ENCODE measurements around the gene SPDL1. TPM values are rescaled to one million over a fixed set of nuclear protein-coding genes. Genes with fewer than 3 reads are reported as not detected.

SPDL1 gene
- total and polyA plus RNA-seq, 4 donors: 3.9 to 6.4 (median 5.0) TPM

GRCh38 chr5:169563369-169563768, 20.2 kb upstream of the SPDL1 start:
- H3K36me3 ChIP-seq (ENCODE audit: control insufficient read depth in 1 of 2, insufficient read depth in 2 of 2, low read length in 1 of 2): no peaks in the 10 kb centered on the region
- H3K4me3 ChIP-seq (ENCODE audit: low read length in 2 of 2): no peak overlapping the region
- no peak for DNase-seq
- H3K27me3 ChIP-seq (ENCODE audit: control insufficient read depth in 1 of 2, insufficient read depth in 2 of 2, low read length in 1 of 2): no peaks in the 10 kb centered on the region
- no peaks in the 10 kb centered on the region for H3K4me1 ChIP-seq (ENCODE audit: control insufficient read depth in 1 of 2, insufficient read depth in 2 of 2, low read length in 2 of 2)
- no peak for ATAC-seq (ENCODE audit: low FRiP score)
- 17 to 28% methylated on average over 1 of the region's 1 CpG for WGBS, 2 donors
- peaks cover 2% of the 10 kb centered on the region for H3K9me3 ChIP-seq (ENCODE audit: control insufficient read depth, low read length)
- no peak overlapping the region for H3K27ac ChIP-seq (ENCODE audit: low read depth in 1 of 2, low read length in 2 of 2)
- intact Hi-C loops (cut with DNase I): no loop called here

- 3 to 10% methylated on average over 1 of the region's 1 CpG for WGBS, 2 donors
- H3K27ac ChIP-seq (ENCODE audit: low read depth in 1 of 2, low read length in 2 of 2): no peak overlapping the region
- H3K36me3 ChIP-seq (ENCODE audit: control insufficient read depth in 1 of 2, insufficient read depth in 2 of 2, low read length in 1 of 2): no peaks in the 10 kb centered on the region
- intact Hi-C loops (cut with DNase I): no loop called here
- ATAC-seq (ENCODE audit: low FRiP score) (no peak), DNase-seq (no peak)
- H3K4me3 ChIP-seq (ENCODE audit: low read length in 2 of 2): no peak overlapping the region
- peaks cover 0 to 2% of the 10 kb centered on the region in 2 donors for H3K27me3 ChIP-seq (ENCODE audit: control insufficient read depth in 1 of 2, insufficient read depth in 2 of 2, low read length in 1 of 2)
- H3K9me3 ChIP-seq (ENCODE audit: control insufficient read depth, low read length): peaks cover 1% of the 10 kb centered on the region
- no peaks in the 10 kb centered on the region for H3K4me1 ChIP-seq (ENCODE audit: control insufficient read depth in 1 of 2, insufficient read depth in 2 of 2, low read length in 2 of 2)
Measured at GRCh38 chr5:169566202-169566601, 17.4 kb upstream of the SPDL1 start.

GRCh38 chr5:169567079-169567478, 16.5 kb upstream of the SPDL1 start:
- peaks cover 1% of the 10 kb centered on the region for H3K9me3 ChIP-seq (ENCODE audit: control insufficient read depth, low read length)
- no peak overlapping the region for H3K4me3 ChIP-seq (ENCODE audit: low read length in 2 of 2)
- ATAC-seq (ENCODE audit: low FRiP score): no peak
- intact Hi-C loops (cut with DNase I): no loop called here
- WGBS, 2 donors: 41 to 49% methylated on average over 2 of the region's 2 CpGs
- H3K36me3 ChIP-seq (ENCODE audit: control insufficient read depth in 1 of 2, insufficient read depth in 2 of 2, low read length in 1 of 2): no peaks in the 10 kb centered on the region
- no peaks in the 10 kb centered on the region for H3K4me1 ChIP-seq (ENCODE audit: control insufficient read depth in 1 of 2, insufficient read depth in 2 of 2, low read length in 2 of 2)
- H3K27ac ChIP-seq (ENCODE audit: low read depth in 1 of 2, low read length in 2 of 2): no peak overlapping the region
- DNase-seq: no peak
- peaks cover 0 to 2% of the 10 kb centered on the region in 2 donors for H3K27me3 ChIP-seq (ENCODE audit: control insufficient read depth in 1 of 2, insufficient read depth in 2 of 2, low read length in 1 of 2)

DNA sequence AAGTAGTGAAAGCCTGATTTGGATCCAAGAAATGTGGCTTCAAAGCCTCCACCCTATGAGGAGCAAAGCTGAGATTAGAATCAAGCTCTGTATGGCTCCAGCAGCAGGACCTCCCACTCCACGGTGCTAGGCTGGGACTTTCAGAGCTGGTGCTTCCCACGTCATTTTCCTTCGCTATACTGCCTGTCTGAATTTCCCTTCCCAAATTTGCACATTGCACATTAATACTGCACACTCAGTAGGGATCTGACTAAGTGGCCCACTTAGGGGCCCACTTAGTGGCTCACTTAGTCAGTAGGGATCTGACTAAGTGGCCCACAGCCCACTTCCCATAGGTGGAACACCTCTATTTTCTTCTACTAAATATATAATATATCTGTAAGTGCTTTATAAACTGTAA, 14.1 kb upstream of the SPDL1 start:
- H3K27ac ChIP-seq (ENCODE audit: low read depth in 1 of 2, low read length in 2 of 2): no peak overlapping the region
- no peaks in the 10 kb centered on the region for H3K4me1 ChIP-seq (ENCODE audit: control insufficient read depth in 1 of 2, insufficient read depth in 2 of 2, low read length in 2 of 2)
- H3K4me3 ChIP-seq (ENCODE audit: low read length in 2 of 2): no peak overlapping the region
- H3K9me3 ChIP-seq (ENCODE audit: control insufficient read depth, low read length): no peaks in the 10 kb centered on the region
- DNase-seq (no peak), ATAC-seq (ENCODE audit: low FRiP score) (no peak)
- WGBS, 2 donors: 77 to 78% methylated on average over 3 of the region's 3 CpGs
- H3K27me3 ChIP-seq (ENCODE audit: control insufficient read depth in 1 of 2, insufficient read depth in 2 of 2, low read length in 1 of 2): peaks cover 0 to 2% of the 10 kb centered on the region in 2 donors
- no peaks in the 10 kb centered on the region for H3K36me3 ChIP-seq (ENCODE audit: control insufficient read depth in 1 of 2, insufficient read depth in 2 of 2, low read length in 1 of 2)
- intact Hi-C loops (cut with DNase I): no loop called here

DNA sequence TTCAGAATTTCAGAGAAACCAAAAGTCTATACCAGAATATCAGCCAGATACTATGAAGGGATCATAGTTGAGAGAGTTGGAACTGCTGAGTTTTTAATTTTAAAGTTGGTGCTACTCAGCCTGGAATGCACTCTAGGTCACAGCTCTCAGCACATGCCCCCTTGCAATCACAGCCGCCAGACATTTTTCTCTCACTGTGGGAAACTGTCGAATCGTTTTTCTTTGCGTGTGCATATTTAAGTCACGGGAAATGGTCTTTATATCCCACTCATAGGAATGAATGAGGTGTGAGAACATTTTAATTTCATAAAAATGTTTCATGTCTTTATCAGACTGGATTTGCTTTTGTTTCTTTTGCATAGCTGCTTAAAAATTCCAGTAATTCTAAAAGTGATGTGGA, 12.2 kb upstream of the SPDL1 start:
- intact Hi-C loops (cut with DNase I): loop anchor here in 1 of 2 donors (10.0 kb wide), 1 partner anchor 887 kb away; no protein-coding TSS in a partner anchor
- H3K9me3 ChIP-seq (ENCODE audit: control insufficient read depth, low read length): no peaks in the 10 kb centered on the region
- H3K4me3 ChIP-seq (ENCODE audit: low read length in 2 of 2): no peak overlapping the region
- 3 to 13% methylated on average over 5 of the region's 5 CpGs for WGBS, 2 donors
- no peaks in the 10 kb centered on the region for H3K36me3 ChIP-seq (ENCODE audit: control insufficient read depth in 1 of 2, insufficient read depth in 2 of 2, low read length in 1 of 2)
- H3K4me1 ChIP-seq (ENCODE audit: control insufficient read depth in 1 of 2, insufficient read depth in 2 of 2, low read length in 2 of 2): no peaks in the 10 kb centered on the region
- DNase-seq (no peak), ATAC-seq (ENCODE audit: low FRiP score) (no peak)
- H3K27me3 ChIP-seq (ENCODE audit: control insufficient read depth in 1 of 2, insufficient read depth in 2 of 2, low read length in 1 of 2): peaks cover 0 to 2% of the 10 kb centered on the region in 2 donors
- H3K27ac ChIP-seq (ENCODE audit: low read depth in 1 of 2, low read length in 2 of 2): no peak overlapping the region

- no peak overlapping the region for H3K27ac ChIP-seq (ENCODE audit: low read depth in 1 of 2, low read length in 2 of 2)
- peaks cover 0 to 2% of the 10 kb centered on the region in 2 donors for H3K27me3 ChIP-seq (ENCODE audit: control insufficient read depth in 1 of 2, insufficient read depth in 2 of 2, low read length in 1 of 2)
- H3K9me3 ChIP-seq (ENCODE audit: control insufficient read depth, low read length): no peaks in the 10 kb centered on the region
- intact Hi-C loops (cut with DNase I): loop anchor here in 1 of 2 donors (10.0 kb wide), 1 partner anchor 889 kb away; no protein-coding TSS in a partner anchor
- DNase-seq (no peak), ATAC-seq (ENCODE audit: low FRiP score) (no peak)
- WGBS, 2 donors: 50 to 60% methylated on average over 5 of the region's 5 CpGs
- no peaks in the 10 kb centered on the region for H3K36me3 ChIP-seq (ENCODE audit: control insufficient read depth in 1 of 2, insufficient read depth in 2 of 2, low read length in 1 of 2)
- no peaks in the 10 kb centered on the region for H3K4me1 ChIP-seq (ENCODE audit: control insufficient read depth in 1 of 2, insufficient read depth in 2 of 2, low read length in 2 of 2)
- no peak overlapping the region for H3K4me3 ChIP-seq (ENCODE audit: low read length in 2 of 2)
Measured at GRCh38 chr5:169574134-169574646, 9.4 kb upstream of the SPDL1 start.

- ATAC-seq (ENCODE audit: low FRiP score) (peak; percentile 31), DNase-seq (no peak)
- Histone ChIP-seq H3K27ac (ENCODE audit: low read depth in 1 of 2, low read length in 2 of 2) (no peak overlapping the region), H3K4me1 (ENCODE audit: control insufficient read depth in 1 of 2, insufficient read depth in 2 of 2, low read length in 2 of 2) (no peaks in the 10 kb centered on the region), H3K4me3 (ENCODE audit: low read length in 2 of 2) (no peak overlapping the region), H3K36me3 (ENCODE audit: control insufficient read depth in 1 of 2, insufficient read depth in 2 of 2, low read length in 1 of 2) (no peaks in the 10 kb centered on the region), H3K9me3 (ENCODE audit: control insufficient read depth, low read length) (no peaks in the 10 kb centered on the region), H3K27me3 (ENCODE audit: control insufficient read depth in 1 of 2, insufficient read depth in 2 of 2, low read length in 1 of 2) (no peaks in the 10 kb centered on the region)
- intact Hi-C loops (cut with DNase I): loop anchor here in 1 of 2 donors (10.0 kb wide), 1 partner anchor 891 kb away; no protein-coding TSS in a partner anchor
- whole genome bisulfite sequencing, 2 donors: 25 to 26% methylated on average over 3 of the region's 3 CpGs
Measured at GRCh38 chr5:169576181-169576598, 7.4 kb upstream of the SPDL1 start.

DNA sequence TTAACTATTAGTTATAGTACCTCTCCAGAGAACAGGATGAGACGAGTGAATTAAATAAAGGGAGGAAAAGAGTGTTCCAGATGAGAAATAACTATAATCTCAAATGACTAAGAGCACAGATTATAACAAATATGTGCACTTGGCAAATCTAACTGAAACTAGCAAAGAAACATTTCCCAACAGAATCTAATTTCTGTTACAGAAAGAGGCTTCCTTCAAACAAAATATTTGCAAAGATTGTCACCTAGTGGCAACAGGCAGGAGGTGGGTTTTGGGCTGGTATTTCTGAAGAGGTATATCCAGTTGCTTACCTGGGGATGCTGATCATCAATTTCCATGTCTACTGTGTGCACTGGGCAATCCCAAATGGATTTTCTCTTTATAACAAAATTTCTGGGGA, 5.6 kb upstream of the SPDL1 start:
- Histone ChIP-seq H3K27ac (ENCODE audit: low read depth in 1 of 2, low read length in 2 of 2) (no peak overlapping the region), H3K36me3 (ENCODE audit: control insufficient read depth in 1 of 2, insufficient read depth in 2 of 2, low read length in 1 of 2) (no peaks in the 10 kb centered on the region), H3K27me3 (ENCODE audit: control insufficient read depth in 1 of 2, insufficient read depth in 2 of 2, low read length in 1 of 2) (no peaks in the 10 kb centered on the region), H3K9me3 (ENCODE audit: control insufficient read depth, low read length) (no peaks in the 10 kb centered on the region), H3K4me3 (ENCODE audit: low read length in 2 of 2) (no peak overlapping the region), H3K4me1 (ENCODE audit: control insufficient read depth in 1 of 2, insufficient read depth in 2 of 2, low read length in 2 of 2) (peaks cover 0 to 2% of the 10 kb centered on the region in 2 donors)
- ATAC-seq (ENCODE audit: low FRiP score): no peak
- intact Hi-C loops (cut with DNase I): loop anchor here in 1 of 2 donors (10.0 kb wide), 1 partner anchor 893 kb away; no protein-coding TSS in a partner anchor
- WGBS, 2 donors: 3 to 6% methylated on average over 1 of the region's 1 CpG
- DNase-seq: no peak

DNA sequence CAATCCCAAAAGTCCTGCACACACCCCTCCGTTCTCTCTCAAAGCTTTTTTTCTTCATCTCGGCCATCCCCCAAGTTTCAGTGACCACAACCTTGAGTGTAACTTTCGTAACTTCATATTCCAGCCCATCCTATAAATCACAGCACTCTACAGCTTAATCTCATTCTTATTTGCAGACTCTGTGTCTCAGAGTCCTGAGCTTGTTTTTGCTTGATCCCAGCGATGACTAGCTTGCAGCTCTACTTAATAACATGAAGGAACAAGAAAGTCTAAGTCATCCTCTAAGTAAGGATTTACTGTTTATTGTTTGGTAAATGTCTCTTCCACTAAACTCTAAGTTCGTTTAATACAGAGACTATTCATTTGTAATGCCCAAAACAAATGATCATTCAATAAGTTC, 2.6 kb upstream of the SPDL1 start:
- Histone ChIP-seq H3K4me3 (ENCODE audit: low read length in 2 of 2) (no peak overlapping the region), H3K36me3 (ENCODE audit: control insufficient read depth in 1 of 2, insufficient read depth in 2 of 2, low read length in 1 of 2) (no peaks in the 10 kb centered on the region), H3K27ac (ENCODE audit: low read depth in 1 of 2, low read length in 2 of 2) (no peak overlapping the region), H3K27me3 (ENCODE audit: control insufficient read depth in 1 of 2, insufficient read depth in 2 of 2, low read length in 1 of 2) (no peaks in the 10 kb centered on the region), H3K4me1 (ENCODE audit: control insufficient read depth in 1 of 2, insufficient read depth in 2 of 2, low read length in 2 of 2) (peaks cover 0 to 4% of the 10 kb centered on the region in 2 donors), H3K9me3 (ENCODE audit: control insufficient read depth, low read length) (no peaks in the 10 kb centered on the region)
- ATAC-seq (ENCODE audit: low FRiP score) (no peak), DNase-seq (no peak)
- intact Hi-C loops (cut with DNase I): loop anchor here (2.0 to 10.0 kb wide), 4 partner anchors 276 to 904 kb away; partner anchors contain the start of gene SLIT3 (in 1 of the 2)
- 78 to 79% methylated on average over 5 of the region's 5 CpGs for WGBS, 2 donors
